HG03460 (cell line): ENCODE measurements around the gene UST.

Source experiments
- ATAC-seq: cut with Tn5 transposase; IDR thresholded peaks from one replicate; pipeline ENCODE4 v1.9.1; 2021; ENCODE audit not compliant: unreplicated experiment

The UST gene, protein sequence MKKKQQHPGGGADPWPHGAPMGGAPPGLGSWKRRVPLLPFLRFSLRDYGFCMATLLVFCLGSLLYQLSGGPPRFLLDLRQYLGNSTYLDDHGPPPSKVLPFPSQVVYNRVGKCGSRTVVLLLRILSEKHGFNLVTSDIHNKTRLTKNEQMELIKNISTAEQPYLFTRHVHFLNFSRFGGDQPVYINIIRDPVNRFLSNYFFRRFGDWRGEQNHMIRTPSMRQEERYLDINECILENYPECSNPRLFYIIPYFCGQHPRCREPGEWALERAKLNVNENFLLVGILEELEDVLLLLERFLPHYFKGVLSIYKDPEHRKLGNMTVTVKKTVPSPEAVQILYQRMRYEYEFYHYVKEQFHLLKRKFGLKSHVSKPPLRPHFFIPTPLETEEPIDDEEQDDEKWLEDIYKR

DNA sequence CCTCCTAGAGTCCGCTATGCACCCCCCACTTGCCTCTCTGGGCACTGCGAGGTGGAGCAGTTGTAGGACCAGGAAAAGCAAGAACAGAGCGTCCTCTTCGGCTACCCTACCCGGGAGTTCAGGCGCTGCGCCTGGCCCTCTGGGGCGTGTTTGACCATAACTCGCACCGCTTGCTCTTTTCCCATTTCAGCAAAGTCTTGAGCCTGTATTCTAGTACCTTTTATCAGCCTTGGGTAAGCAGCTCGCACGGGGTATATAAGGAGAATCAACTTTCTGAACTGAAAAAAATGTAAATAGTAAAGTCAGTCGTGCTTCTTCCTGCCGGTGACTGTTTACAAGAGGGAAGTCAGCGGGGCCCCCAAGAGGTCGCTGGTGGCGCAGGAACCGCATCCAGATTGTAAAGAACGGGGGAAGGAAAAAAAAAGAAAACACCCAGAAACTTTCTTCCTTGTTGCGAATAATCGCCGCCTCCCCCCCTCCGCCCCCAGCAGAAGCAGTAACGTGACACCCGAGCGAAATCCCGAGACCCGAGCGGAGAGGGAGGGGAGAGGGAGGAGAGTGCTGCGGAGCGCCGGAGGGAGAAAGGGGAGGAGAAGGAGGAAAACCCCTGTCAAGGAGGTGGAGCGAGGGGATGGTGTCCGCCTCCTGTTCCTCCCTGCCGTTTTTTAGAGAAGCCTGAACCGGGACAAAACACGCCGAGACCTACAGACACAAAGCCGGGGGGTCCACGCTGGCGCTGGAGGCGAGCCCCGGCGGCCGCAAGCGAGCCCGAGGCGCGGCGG, at the start of gene UST:
TSS of gene UST (plus strand) at position 668 of the 782 bp plus-strand sequence. CDS start 401 bp downstream, outside the sequence.
- ATAC-seq, result peak; percentile 47

DNA sequence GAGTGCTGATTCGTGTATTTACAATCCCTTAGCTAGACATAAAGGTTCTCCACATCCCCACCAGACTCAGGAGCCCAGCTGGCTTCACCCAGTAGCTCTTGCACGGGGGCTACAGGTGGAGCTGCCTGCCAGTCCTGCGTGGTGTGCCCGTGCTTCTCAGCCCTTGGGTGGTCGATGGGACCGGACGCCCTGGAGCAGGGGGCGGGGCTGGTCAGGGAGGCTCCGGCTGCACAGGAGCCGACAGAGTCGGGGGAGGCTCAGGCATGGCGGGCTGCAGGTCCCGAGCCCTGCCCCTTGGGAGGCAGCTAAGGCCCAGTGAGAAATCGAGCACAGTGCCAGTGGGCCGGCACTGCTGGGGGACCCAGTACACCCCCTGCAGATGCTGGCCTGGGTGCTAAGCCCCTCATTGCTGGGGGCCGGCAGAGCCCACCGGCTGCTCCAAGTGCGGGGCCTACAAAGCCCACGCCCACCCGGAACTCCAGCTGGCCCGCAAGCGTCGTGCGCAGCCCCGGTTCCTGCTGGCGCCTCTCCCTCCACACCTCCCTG, 48.9 kb upstream of the UST start:
- no peak for ATAC-seq

DNA sequence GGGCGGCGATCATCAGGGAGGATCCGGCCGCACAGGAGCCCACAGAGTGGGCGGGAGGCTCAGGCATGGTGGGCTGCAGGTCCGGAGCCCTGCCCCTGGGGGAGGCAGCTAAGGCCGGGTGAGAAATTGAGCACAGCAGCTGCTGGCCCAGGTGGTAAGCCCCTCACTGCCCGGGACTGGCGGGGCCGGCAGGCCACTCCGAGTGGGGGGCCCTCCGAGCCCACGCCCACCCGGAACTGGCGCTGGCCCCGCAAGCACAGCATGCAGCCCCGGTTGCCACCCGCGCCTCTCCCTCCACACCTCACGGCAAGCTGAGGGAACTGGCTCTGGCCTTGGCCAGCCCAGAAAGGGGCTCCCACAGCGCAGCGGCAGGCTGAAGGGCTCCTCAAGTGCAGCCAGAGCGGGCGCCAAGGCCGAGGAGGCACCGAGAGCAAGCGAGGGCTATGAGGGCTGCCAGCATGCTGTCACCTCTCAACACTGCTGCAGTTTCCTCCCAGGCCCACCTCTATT, 48.1 kb upstream of the UST start:
- no peak for ATAC-seq

DNA sequence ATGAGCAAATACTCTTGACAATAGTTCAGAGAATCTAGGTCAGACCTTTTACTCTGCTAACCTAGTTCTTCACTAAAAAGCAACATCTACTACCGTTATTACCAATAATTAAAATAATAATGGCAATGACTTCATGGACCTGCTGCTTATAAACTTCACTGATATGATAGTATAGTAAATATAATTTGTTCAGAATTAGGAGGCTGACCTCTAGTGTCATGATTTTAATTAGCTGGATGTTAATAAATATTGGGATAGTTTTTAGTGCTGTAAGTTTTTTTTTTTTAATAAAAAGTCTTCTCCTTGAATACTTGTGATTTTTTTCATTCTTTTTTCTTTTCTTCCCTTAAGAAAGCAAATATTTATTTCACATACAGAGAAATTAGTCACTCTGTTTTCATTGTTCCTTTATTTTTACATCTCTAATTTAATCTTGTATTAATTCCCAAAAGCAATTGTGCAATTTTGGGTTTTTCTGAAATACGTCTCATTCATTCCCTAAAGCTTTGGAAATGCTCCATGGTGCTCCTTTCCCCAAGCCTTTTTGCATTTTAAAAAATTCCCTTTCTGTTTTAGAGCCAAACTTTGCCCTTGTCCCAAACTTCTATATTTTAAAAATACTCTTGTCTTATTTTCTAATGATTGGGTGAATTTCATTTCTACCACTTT, 46.6 kb upstream of the UST start:
- no peak for ATAC-seq

DNA sequence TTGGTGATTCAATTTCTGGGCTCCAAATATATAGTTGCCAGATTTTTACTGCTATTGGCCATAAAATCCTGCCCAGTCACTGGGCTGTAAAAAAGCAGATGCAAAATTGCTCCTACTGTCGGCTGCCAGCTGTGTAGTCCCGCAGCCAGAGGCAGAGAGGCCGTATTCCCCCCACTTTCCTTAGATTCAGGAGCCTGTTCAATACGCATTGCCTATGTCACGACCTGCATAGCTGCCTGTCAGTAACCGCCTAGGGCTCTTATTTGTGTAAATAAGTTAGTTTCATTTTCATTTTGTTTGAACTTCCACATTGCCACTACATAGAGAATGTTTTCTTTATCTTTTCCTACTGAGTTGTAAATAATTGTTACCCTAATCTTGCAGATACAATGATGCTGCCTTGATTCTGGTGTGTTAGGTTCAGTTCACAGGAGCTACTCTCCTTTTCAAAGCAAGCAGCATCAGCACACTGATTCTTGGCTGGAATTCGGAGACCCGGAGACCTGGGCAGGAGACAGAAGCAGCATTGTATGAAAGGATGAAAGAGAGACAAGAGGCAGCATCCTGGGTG, 46.0 kb upstream of the UST start:
- ATAC-seq, result peak; percentile 83

DNA sequence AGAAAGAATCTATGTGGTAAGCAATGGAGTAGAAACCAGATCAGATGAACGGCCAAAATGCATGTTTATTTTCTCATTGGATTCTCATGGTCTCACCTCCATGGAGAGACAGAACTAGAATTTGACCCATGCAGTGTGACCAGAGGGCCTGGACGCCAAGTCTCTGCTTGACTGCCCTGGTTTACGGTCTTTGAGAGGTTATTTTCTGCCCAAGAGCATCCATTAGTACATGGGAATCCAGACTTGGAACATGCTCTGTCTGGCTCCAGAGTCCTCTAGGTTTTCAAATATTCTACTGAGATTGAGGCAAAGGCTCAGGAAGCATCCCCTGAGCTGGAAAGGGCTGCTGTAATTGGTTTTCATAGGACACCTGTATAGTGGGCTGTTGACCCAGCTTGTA, 45.5 kb upstream of the UST start:
- ATAC-seq, result peak; percentile 17

DNA sequence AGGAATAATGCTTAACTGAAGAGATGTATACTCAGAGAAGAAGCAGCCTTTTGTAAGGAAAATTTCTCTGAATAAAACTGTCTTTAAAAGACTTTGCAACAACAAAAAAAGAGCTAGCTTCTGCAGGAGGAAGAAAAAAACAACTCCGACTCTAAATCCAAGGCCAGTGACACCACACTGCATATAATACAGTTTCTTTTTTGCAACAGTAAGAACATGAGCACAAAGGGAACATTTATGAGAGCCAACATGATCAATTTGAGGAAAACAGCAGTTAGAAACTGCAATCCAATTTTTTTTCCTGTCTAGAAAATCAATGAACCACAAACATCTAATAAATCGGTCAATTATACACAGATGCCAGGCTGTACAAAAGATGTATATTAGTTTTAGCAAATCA, 42.9 kb upstream of the UST start:
- no peak for ATAC-seq

DNA sequence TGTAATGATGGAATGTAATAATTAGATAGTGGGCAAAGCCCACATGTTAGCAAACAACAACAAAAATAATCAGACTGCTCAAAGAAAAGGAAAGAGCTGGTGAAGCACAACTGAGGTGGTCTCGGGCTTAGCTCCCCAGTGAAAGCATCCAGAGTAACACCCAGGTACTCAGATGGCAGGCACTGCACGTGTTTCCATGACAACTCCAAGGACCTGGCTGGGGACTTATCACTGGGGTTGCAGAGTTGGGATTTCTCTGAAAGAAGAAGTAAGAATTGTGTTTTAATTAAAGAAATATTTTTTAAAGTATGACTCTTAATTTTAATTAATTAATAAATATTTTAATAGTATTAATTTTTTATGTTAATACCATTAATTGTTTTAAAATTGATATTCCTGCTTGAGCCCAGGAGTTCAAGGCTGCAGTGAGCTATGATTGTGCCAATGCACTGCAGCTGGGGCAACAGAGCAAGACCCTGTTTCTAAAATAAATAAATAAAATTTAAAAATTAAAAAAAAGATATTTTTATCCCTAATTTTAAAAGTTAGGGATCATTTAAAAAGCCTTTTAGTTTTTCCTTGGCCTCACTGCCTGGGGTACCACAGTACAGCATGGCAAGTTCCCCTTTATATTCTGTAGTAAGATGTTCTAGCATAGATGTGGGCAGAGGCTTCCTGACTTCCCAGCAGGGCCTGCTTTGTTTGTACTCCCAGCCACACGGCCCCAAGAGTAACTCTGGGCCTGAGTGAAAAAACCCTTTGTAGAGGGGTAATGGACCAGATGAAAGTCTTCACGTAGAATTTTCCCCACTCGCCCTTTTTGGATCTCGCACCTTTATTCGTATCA, 42.2 kb upstream of the UST start:
- ATAC-seq, result no peak

DNA sequence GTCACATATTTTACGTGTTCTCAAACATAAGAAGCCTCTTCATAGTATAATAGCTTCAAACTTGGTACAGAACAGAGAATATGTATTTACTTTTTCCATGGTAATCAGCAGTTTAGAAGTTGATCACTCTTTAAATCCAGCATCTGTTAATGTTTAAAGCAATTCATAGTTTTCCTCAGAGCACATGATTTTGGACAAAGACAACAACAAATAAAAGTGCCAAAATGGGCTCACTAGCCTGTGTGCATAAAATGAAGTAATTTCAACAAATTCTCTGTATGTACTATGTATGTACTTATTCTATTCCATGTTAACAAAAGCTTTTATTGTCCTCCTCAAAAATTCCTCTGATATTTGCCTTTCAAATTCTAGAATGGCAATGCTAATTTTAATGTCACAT, 38.1 kb upstream of the UST start:
- no peak for ATAC-seq

DNA sequence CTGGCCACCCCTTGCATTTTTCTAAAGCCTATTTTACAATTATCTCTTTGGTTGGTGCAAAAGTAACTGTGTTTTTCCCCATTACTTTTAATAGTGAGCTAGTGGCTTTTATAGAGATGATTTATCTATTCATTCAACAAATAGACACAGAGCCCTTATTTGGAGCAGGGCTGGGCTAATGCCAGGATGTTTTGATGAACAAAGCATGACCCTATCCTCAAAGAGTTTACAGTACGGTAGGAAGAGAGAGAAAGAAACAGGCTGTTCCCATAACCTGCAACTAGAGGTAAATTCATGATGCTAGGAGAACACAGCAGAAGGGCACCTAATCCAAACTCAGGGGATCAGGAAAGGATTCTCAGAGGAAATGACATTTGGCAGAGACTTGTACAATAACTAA, 37.3 kb upstream of the UST start:
- no peak for ATAC-seq

DNA sequence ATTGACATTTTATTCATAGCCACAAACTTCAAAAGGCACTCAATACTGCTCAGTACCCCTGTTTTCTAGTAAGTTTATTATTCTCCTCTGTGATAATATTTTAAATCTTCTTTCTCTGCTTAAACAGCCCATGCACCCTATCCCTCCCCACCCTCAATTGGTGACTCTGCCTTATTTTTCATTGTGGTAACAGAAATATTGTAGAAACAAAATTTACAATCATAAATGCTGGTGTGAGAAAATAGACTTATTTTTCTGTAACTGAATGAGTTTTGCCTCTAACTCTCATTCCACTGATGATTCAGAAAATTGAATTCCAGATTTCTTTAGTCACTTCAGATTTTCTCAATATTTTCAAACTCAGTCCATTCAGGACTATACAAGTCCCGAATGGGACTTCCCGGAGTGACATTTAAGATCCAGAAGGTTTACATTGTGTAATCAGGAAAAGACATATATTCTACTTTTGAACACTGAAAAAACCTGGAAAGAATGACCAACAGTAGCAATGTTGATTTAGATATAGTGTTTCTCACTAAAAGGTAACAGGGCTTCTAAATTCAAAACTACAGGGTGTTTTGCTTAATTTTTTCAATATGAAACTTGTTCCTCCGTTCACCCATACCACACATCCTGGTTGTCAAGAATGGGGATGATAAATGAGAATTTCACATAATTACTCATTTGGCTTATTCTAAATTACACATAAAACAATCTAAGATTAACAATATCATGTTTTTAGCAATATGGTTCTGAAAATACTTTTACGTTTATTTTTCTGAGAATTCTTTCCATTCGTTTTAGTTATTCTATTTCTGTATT, 34.8 kb upstream of the UST start:
- ATAC-seq, result no peak

DNA sequence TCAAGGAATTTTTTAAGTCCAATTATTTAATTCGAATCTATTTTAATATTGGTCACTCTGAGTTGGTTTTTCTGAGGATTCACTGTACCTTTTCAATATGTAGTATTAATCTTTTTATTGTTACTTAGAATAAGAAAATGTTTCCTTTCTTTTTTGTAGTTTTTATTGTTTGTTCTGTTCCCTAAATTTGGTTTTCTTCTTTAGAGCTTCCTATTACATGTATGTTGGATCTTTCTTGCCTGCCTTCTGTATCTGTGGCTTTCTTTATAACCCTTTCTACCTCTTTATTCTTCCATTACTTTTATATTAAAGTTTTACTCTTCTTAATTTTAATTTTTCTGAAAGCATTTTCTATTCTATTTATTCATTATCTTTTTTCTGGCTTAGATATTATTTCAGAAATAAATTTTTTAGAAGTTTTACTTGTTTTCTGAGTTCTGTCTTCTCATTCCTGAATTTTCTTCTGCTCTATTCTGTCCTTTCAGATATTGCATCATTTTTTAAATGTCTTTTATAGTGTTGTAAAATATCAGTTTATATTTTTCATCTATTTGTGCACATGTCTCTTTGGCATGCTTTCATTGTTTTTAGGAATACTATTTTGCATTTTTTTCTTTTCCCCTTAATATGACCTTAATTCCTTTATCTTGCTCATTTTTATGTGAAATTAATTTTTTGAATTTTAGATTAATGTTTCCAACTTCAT, 33.6 kb upstream of the UST start:
- no peak for ATAC-seq

DNA sequence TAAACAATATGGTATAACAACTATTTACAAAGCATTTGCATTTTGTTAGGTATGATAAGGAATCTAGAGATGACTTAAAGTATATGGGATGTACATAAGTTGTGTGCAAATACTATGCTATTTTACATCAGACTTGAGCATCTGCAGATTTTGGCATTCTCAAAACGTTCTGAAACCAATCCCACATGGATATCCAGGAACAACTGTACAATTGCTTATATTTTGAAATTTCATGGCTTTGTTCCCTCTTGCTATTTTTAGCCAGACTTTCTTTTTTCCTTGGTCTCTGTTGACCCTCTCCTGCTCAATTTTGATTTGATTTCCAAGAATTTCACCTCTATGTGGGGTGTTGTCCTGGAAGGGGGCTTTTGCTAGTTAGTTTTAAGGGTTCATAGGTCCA, 32.9 kb upstream of the UST start:
- no peak for ATAC-seq

DNA sequence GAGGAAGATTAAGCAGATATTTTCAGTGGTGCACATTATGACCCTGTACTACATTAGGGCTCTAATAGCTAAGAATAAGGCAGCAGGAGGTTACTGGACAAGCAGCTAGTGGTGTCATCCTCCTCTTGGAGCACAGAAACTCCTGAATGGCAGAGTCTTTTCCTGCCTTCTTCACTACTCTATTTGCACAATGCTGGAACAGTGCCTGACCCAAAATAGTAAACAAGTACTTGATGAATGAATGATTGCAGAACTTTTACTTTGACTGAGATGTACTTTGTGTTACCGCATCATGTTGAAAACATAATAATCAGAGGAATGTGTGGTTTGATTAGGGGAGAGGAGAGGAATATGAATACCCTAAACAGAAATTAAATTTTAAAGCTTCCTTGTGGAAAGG, 30.0 kb upstream of the UST start:
- ATAC-seq, result no peak

DNA sequence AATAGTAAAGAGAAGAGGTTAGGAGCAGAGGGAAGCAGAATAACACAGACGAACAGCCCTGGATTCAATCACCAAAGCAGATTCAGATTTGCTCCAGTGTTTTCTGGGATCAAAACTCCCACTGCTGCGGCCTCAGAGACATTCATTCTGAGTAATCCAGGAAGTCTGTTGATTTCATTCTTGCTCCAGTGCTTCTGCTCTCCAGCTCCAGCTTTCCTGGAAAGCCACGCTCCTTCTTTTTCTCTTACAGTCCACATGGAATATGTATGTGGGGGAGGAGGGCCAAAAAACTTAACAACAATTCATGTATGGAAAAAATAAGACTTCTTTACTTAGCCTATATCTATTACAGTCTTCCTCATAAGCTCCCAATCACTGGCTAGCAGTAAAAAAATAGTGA, 26.4 kb upstream of the UST start:
- ATAC-seq, result no peak

DNA sequence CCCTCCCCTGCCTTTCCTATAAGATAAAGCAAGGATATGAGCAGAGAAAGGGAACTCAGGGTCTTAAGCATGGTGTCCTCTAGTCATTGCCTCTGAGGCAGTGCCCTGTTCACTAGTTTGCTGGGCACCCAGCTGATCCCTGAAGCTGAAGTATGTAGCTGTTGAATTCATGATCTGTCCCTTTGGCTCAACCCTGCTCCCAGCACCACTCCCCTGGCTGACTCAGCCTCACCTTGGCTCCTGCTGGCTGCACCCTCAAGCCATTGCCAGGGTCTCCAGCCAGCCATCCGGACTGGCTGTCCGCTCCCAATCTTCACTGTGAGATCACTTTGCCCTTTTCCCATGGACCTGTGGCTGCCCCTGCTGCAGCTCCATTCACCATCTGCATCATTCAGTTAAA, 25.9 kb upstream of the UST start:
- no peak for ATAC-seq

DNA sequence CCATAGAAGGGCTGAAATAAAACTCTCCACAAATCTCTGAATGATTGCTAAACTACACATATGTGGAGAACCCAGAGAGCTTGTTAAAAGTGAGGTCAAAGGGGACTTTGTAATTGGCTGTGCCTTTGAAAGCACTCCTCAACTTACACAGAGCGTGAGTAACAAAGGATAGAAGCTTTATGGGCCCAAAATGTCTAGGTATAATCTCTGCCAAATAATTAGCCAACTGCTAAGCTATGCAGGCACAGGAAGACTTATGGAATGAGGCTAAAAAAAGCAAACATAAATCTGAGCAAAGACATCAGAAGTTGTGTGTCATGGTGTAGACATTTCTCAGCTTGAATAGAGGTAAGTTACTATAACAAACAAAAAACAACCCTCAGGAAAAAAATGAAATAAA, 23.3 kb upstream of the UST start:
- no peak for ATAC-seq

DNA sequence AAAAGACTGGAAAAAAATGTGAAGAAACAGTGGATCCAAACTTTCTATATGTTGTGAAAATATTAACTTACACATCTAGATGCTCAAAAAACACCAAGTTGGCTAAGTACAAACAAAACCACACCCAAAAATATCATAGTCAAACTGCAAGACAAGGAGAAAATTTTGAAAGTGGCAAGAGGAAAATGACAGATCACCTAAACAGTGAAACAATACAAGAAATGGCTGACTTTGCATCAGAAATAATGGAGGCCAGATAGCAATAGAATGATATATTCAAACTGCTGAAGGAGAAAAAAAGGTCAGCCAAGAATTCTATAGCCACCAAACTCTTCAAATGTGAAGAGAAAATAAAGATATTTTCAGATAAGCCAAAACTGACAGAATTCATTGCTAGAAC, 22.4 kb upstream of the UST start:
- no peak for ATAC-seq

DNA sequence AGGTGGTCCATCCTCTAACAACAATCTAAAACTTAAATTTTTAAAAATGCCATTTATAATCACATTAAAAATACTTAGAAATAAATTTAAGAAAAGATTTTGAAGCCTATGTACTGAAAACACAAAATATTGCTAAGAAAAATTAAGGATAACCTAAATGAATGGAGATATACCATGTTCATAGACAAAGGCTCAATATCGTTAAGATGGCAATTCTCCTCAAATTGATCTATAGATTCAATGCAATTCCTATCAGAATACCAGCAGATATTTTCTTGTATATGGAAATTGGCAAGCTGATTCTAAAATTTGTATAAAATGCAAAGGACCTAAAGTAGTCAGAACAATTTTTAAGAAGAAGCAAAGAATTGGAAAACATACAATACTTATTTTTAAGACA, 19.7 kb upstream of the UST start:
- ATAC-seq, result no peak
